Muscle layer of duodenum (tissue), 2 donors: ENCODE data around the gene RNF149.
A peak's percentile ranks its signal among the peaks of the same experiment; 100 is the strongest.
"Not testable (repeated sequence)": the region's sequence is repeated elsewhere in the genome, so short reads cannot be mapped to it uniquely, and the experiment has no call there.

ENCODE experiments used
- H3K27ac ChIP-seq: one replicate; pipeline ENCODE4 v1.7.0; 2013; ENCODE audit warnings: mild to moderate bottlenecking, low read length
- H3K27me3 ChIP-seq: one replicate; pipeline ENCODE4 v1.7.0; 2013; ENCODE audit warnings: low read depth, mild to moderate bottlenecking, control low read depth, low read length
- H3K36me3 ChIP-seq, 2 donors: one replicate each; pipeline ENCODE4 v1.7.0; 2013; ENCODE audit warnings: low read length in 2 of 2, control low read depth in 1 of 2, mild to moderate bottlenecking in 1 of 2; ENCODE audit not compliant: insufficient read depth in 2 of 2, control insufficient read depth in 1 of 2
- H3K4me1 ChIP-seq, 2 donors: one replicate each; pipeline ENCODE4 v1.7.0; 2013; ENCODE audit warnings: low read length in 2 of 2, mild to moderate bottlenecking in 2 of 2, control low read depth in 1 of 2, moderate library complexity in 1 of 2; ENCODE audit not compliant: insufficient read depth in 2 of 2, control insufficient read depth in 1 of 2
- H3K4me3 ChIP-seq, 2 donors: one replicate each; pipeline ENCODE4 v1.7.0; 2013; ENCODE audit warnings: low read length in 2 of 2, low read depth in 1 of 2, mild to moderate bottlenecking in 1 of 2
- H3K9me3 ChIP-seq, 2 donors: one replicate each; pipeline ENCODE4 v1.7.0; 2013; ENCODE audit warnings: low read length in 2 of 2, control low read depth in 1 of 2, mild to moderate bottlenecking in 1 of 2; ENCODE audit not compliant: control insufficient read depth in 1 of 2
- donor health status: healthy.

Gene RNF149

GRCh38 chr2:101308432-101309210, at the start of gene RNF149:
TSS of gene RNF149 (minus strand) at chr2:101308701. CDS start at chr2:101308588, 113 bp downstream.
- Histone ChIP-seq H3K27ac (peak within 1 kb of the TSS; percentile 81), H3K9me3 (no peaks in the 10 kb centered on the region), H3K4me1 (peaks cover 14 to 24% of the 10 kb centered on the region in 2 donors)

GRCh38 chr2:101357376-101357775, 48.9 kb upstream of the RNF149 start:
- Histone ChIP-seq H3K27ac (no peak overlapping the region), H3K36me3 (no peaks in the 10 kb centered on the region)

More at GRCh38 chr2:101308432-101309210, at the start of gene RNF149:
- H3K36me3 ChIP-seq, result no peaks in the 10 kb centered on the region
- no peaks in the 10 kb centered on the region for H3K27me3 ChIP-seq
- peak within 1 kb of the TSS; percentile 82 to 95 for H3K4me3 ChIP-seq

GRCh38 chr2:101356521-101356920, 48.0 kb upstream of the RNF149 start:
- Histone ChIP-seq H3K36me3 (no peaks in the 10 kb centered on the region), H3K9me3 (no peaks in the 10 kb centered on the region), H3K27me3 (no peaks in the 10 kb centered on the region), H3K4me3 (no peak overlapping the region), H3K4me1 (no peaks in the 10 kb centered on the region), H3K27ac (no peak overlapping the region)

More at GRCh38 chr2:101357376-101357775, 48.9 kb upstream of the RNF149 start:
- Histone ChIP-seq H3K9me3 (no peaks in the 10 kb centered on the region), H3K4me3 (no peak overlapping the region), H3K4me1 (no peaks in the 10 kb centered on the region), H3K27me3 (no peaks in the 10 kb centered on the region)

GRCh38 chr2:101356055-101356454, 47.6 kb upstream of the RNF149 start:
- H3K4me1 ChIP-seq, result no peaks in the 10 kb centered on the region

GRCh38 chr2:101355401-101356054, 47.0 kb upstream of the RNF149 start:
- H3K36me3 ChIP-seq, result no peaks in the 10 kb centered on the region
- H3K4me1 ChIP-seq, result no peaks in the 10 kb centered on the region
- no peak overlapping the region for H3K27ac ChIP-seq
- no peaks in the 10 kb centered on the region for H3K9me3 ChIP-seq
- no peak overlapping the region for H3K4me3 ChIP-seq
- no peaks in the 10 kb centered on the region for H3K27me3 ChIP-seq

More at GRCh38 chr2:101356055-101356454, 47.6 kb upstream of the RNF149 start:
- no peak overlapping the region for H3K27ac ChIP-seq
- no peaks in the 10 kb centered on the region for H3K36me3 ChIP-seq
- H3K9me3 ChIP-seq, result no peaks in the 10 kb centered on the region
- H3K27me3 ChIP-seq, result no peaks in the 10 kb centered on the region
- no peak overlapping the region for H3K4me3 ChIP-seq

GRCh38 chr2:101354420-101355311, 46.2 kb upstream of the RNF149 start:
- Histone ChIP-seq H3K4me3 (no peak overlapping the region), H3K9me3 (no peaks in the 10 kb centered on the region), H3K4me1 (no peaks in the 10 kb centered on the region), H3K36me3 (no peaks in the 10 kb centered on the region), H3K27ac (no peak overlapping the region), H3K27me3 (no peaks in the 10 kb centered on the region)

GRCh38 chr2:101352631-101353030, 44.1 kb upstream of the RNF149 start:
- not testable (repeated sequence) for H3K9me3 ChIP-seq, H3K36me3 ChIP-seq, H3K27me3 ChIP-seq, H3K4me3 ChIP-seq, H3K4me1 ChIP-seq, H3K27ac ChIP-seq

- no peak overlapping the region for H3K27ac ChIP-seq
- H3K27me3 ChIP-seq, result no peaks in the 10 kb centered on the region
- no peaks in the 10 kb centered on the region for H3K9me3 ChIP-seq
- no peak overlapping the region for H3K4me3 ChIP-seq
- no peaks in the 10 kb centered on the region for H3K4me1 ChIP-seq
- H3K36me3 ChIP-seq, result no peaks in the 10 kb centered on the region
Observed at GRCh38 chr2:101351207-101351606, 42.7 kb upstream of the RNF149 start.

GRCh38 chr2:101349893-101350662, 41.6 kb upstream of the RNF149 start:
- Histone ChIP-seq H3K36me3 (no peaks in the 10 kb centered on the region), H3K27ac (no peak overlapping the region), H3K27me3 (no peaks in the 10 kb centered on the region), H3K4me1 (no peaks in the 10 kb centered on the region), H3K4me3 (no peak overlapping the region), H3K9me3 (no peaks in the 10 kb centered on the region)

- no peaks in the 10 kb centered on the region for H3K4me1 ChIP-seq
- no peaks in the 10 kb centered on the region for H3K36me3 ChIP-seq
- H3K4me3 ChIP-seq, result no peak overlapping the region
- no peak overlapping the region for H3K27ac ChIP-seq
- no peaks in the 10 kb centered on the region for H3K27me3 ChIP-seq
- no peaks in the 10 kb centered on the region for H3K9me3 ChIP-seq
Observed at GRCh38 chr2:101348883-101349282, 40.4 kb upstream of the RNF149 start.
